GM23248 (cell line): ENCODE results near the gene EOMES. TPM values are rescaled to one million over a fixed set of nuclear protein-coding genes. Genes with fewer than 3 reads are reported as not detected.

Experiments used
- DNase-seq: peaks from one replicate; pipeline ENCODE4 v3.0.0-alpha.2; 2015
- H2AFZ ChIP-seq: fragments of 200-600 bp; sonication (generic); 2 replicates; pipeline ENCODE4 v1.6.1; 2016; ENCODE audit warnings: antibody characterized with exemption
- H3F3A ChIP-seq: fragments of 200-600 bp; sonication (generic); 2 replicates; pipeline ENCODE4 v1.6.1; 2016; ENCODE audit warnings: mild to moderate bottlenecking, antibody characterized with exemption, mixed run types; ENCODE audit not compliant: insufficient read depth
- H3K27ac ChIP-seq: fragments of 200-600 bp; sonication (generic); 2 replicates; pipeline ENCODE4 v1.5.1; 2016; ENCODE audit warnings: mild to moderate bottlenecking
- H3K27me3 ChIP-seq: fragments of 200-600 bp; sonication (generic); replicated peaks from 2 replicates; pipeline ENCODE4 v1.6.1; 2016; ENCODE audit warnings: mild to moderate bottlenecking; ENCODE audit not compliant: insufficient read depth
- H3K36me3 ChIP-seq: fragments of 200-600 bp; sonication (generic); 2 replicates; pipeline ENCODE4 v1.6.1; 2016; ENCODE audit warnings: low read depth, mild to moderate bottlenecking
- H3K4me1 ChIP-seq: fragments of 200-600 bp; sonication (generic); 2 replicates; pipeline ENCODE4 v1.6.1; 2016; ENCODE audit warnings: mild to moderate bottlenecking; ENCODE audit not compliant: insufficient read depth
- H3K4me2 ChIP-seq: fragments of 200-600 bp; sonication (generic); one replicate; pipeline ENCODE4 v1.6.1; 2016; ENCODE audit warnings: mild to moderate bottlenecking; ENCODE audit not compliant: unreplicated experiment
- H3K4me3 ChIP-seq: fragments of 200-600 bp; sonication (generic); 2 replicates; pipeline ENCODE4 v1.5.1; 2016; ENCODE audit warnings: mild to moderate bottlenecking
- H3K79me2 ChIP-seq: fragments of 200-600 bp; sonication (generic); 2 replicates; pipeline ENCODE4 v1.6.1; 2016; ENCODE audit warnings: mild to moderate bottlenecking; ENCODE audit not compliant: insufficient read depth
- H3K9ac ChIP-seq: fragments of 200-600 bp; sonication (generic); 2 replicates; pipeline ENCODE4 v1.6.1; 2016; ENCODE audit warnings: mild to moderate bottlenecking
- H3K9me2 ChIP-seq: fragments of 200-600 bp; sonication (generic); 2 replicates; pipeline ENCODE4 v1.6.1; 2016; ENCODE audit warnings: mixed run types, mild to moderate bottlenecking, moderate library complexity; ENCODE audit not compliant: insufficient read depth
- H3K9me3 ChIP-seq: fragments of 200-600 bp; sonication (generic); one replicate; pipeline ENCODE4 v1.6.1; 2017; ENCODE audit warnings: low read depth
- H4K20me1 ChIP-seq: fragments of 200-600 bp; sonication (generic); 2 replicates; pipeline ENCODE4 v1.6.0; 2016; ENCODE audit not compliant: insufficient read depth
- EZH2 ChIP-seq: fragments of 200-600 bp; sonication (generic); IDR thresholded peaks from 2 replicates; pipeline ENCODE4 v1.6.1; 2018; ENCODE audit warnings: antibody characterized with exemption, mild to moderate bottlenecking; ENCODE audit not compliant: insufficient read depth, poor library complexity, severe bottlenecking
- EZH2phosphoT487 ChIP-seq: fragments of 200-600 bp; sonication (generic); IDR thresholded peaks from 2 replicates; pipeline ENCODE4 v1.6.1; 2018; ENCODE audit warnings: antibody characterized with exemption, moderate library complexity, mild to moderate bottlenecking, low read depth; ENCODE audit not compliant: insufficient read depth
- WGBS, 2 experiments: methylation state at CpG; one replicate each; pipeline ENCODE4 v1.1.6; 2015 to 2017; ENCODE audit warnings: low lambda C conversion rate in 2 of 2, low coverage in 1 of 2; ENCODE audit errors: missing lambda C conversion rate in 2 of 2; 5-methylcytosine and 5-hydroxymethylcytosine counted together
- in situ Hi-C: fragments of 300-500 bp; cut with MboI; formaldehyde crosslinking; loops from 2 replicates; pipeline ENCODE4 v1.15.0; 2020
- polyA plus RNA-seq: library from polyadenylated mRNA; unstranded; fragments of >200 nt; fragmentation: Nextera tagmentation; extraction: Ambion mirVana; gene quantifications from 2 replicates; pipeline ENCODE4 v1.2.1, GENCODE V29; 2016
- total RNA-seq: library from RNA; depleted of rRNA; stranded (reverse); fragments of >200 nt; shearing (Covaris generic); gene quantifications from 2 replicates; pipeline ENCODE4 v1.2.3, GENCODE V29; 2014

The EOMES gene
- total and polyA plus RNA-seq, 2 experiments from 2014 or later: 0.11 TPM; not detected in 1

DNA sequence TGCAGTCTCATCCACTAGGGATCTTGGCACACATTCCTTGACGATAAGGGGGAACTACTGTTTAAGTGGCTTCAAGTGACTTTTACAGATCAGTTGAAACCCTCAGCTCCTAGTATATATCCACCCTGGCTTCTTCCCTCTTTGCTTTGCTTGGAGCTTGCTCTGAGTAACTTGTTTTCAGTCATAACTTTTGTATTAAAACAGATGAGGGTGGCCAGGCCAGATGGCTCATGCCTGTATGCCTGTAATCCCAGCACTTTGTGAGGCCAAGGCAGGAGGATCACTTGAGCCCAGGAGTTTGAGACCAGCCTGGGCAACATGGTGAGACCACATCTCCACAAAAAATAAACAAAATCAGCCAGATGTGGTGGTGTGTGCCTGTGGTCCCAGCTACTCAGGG is 42.4 kb downstream of the EOMES start:
- H3F3A ChIP-seq: peaks cover 40% of the 10 kb centered on the region
- no peaks in the 10 kb centered on the region for H3K79me2 ChIP-seq
- 17 to 39% methylated on average over 1 of the region's 1 CpG for WGBS, 2 experiments
- H3K4me1 ChIP-seq: peaks cover 52% of the 10 kb centered on the region
- no peak overlapping the region for H3K4me3 ChIP-seq
- no peaks in the 10 kb centered on the region for H4K20me1 ChIP-seq
- in situ Hi-C loops: loop anchor here (25.0 kb wide), 2 partner anchors 367 to 542 kb away; no protein-coding TSS in a partner anchor
- peak overlapping the region; percentile 28; the same call in 1 of the 2 replicates for H2AFZ ChIP-seq
- H3K9me2 ChIP-seq: no peaks in the 10 kb centered on the region
- DNase-seq: peak; percentile 50
- H3K9ac ChIP-seq: 0 out of 2 replicates have a peak overlapping the region, but pooled peaks have one; percentile 6
- TF ChIP-seq EZH2phosphoT487 (no peak), EZH2 (no peak)
- no peaks in the 10 kb centered on the region for H3K36me3 ChIP-seq
- no peaks in the 10 kb centered on the region for H3K27me3 ChIP-seq
- H3K9me3 ChIP-seq: no peaks in the 10 kb centered on the region
- H3K27ac ChIP-seq: peak overlapping the region; percentile 10; the same call in 1 of the 2 replicates
- no peak overlapping the region for H3K4me2 ChIP-seq

DNA sequence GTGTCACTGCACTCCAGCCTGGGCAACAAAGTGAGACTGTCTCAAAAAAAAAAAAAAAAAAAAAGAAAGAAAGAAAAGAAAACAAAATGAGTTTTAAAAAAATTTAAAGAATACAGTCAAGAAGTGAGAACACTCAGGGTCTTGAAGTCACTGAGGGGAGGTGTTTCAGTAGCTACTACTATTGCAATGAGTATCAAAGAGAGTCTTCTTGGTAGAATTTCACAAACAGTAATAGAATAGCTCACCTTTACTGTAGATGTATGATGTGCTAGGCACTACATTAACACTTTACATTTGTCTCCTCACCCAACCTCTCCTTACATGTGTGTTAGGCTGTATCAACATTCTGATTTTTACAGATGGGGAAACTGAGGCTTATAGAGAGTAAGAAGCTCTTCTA is 43.9 kb downstream of the EOMES start:
- Histone ChIP-seq H3F3A (peaks cover 40% of the 10 kb centered on the region), H3K27me3 (no peaks in the 10 kb centered on the region), H3K79me2 (no peaks in the 10 kb centered on the region), H2AFZ (no peak overlapping the region), H3K4me2 (peak overlapping the region; percentile 51), H3K9me3 (no peaks in the 10 kb centered on the region), H3K27ac (peak overlapping the region; percentile 97), H4K20me1 (no peaks in the 10 kb centered on the region), H3K9me2 (no peaks in the 10 kb centered on the region; the same call in 1 of the 2 replicates), H3K4me3 (no peak overlapping the region), H3K4me1 (peaks cover 52% of the 10 kb centered on the region), H3K36me3 (no peaks in the 10 kb centered on the region), H3K9ac (peak overlapping the region; percentile 77)
- DNase-seq: no peak
- TF ChIP-seq EZH2: no peak
- no peak for TF ChIP-seq EZH2phosphoT487
- in situ Hi-C loops: loop anchor here (25.0 kb wide), 2 partner anchors 366 to 541 kb away; no protein-coding TSS in a partner anchor

DNA sequence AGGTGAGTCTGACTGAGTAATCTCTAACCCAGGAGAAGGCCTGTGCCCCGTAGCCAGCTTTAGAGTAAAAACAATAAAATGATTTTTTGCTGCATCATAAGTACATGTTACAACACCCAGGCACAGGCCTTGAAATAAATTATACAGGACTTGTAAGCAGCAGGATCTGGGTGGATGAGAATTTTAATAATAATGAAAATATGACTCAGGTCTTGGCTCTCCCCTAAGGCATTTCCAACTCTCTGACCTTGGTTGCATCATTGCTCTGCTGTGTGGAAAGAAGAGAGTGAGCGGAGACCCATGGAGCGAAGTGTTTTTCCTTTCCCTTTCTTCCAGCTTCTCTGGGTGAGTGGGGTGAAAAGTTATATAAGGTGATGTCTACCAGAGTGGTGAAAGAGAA is 44.6 kb downstream of the EOMES start:
- peak overlapping the region; percentile 77 for H3K9ac ChIP-seq
- H3F3A ChIP-seq: peaks cover 40% of the 10 kb centered on the region
- in situ Hi-C loops: loop anchor here (25.0 kb wide), 2 partner anchors 365 to 540 kb away; no protein-coding TSS in a partner anchor
- peak overlapping the region; percentile 97 for H3K27ac ChIP-seq
- no peaks in the 10 kb centered on the region for H4K20me1 ChIP-seq
- peak overlapping the region; percentile 35 for H3K4me3 ChIP-seq
- H3K36me3 ChIP-seq: no peaks in the 10 kb centered on the region
- H3K4me1 ChIP-seq: peaks cover 52% of the 10 kb centered on the region
- no peaks in the 10 kb centered on the region for H3K27me3 ChIP-seq
- no peaks in the 10 kb centered on the region for H3K9me3 ChIP-seq
- WGBS, 2 experiments: 0 to 2% methylated on average over 3 of the region's 3 CpGs
- TF ChIP-seq EZH2phosphoT487 (no peak), EZH2 (no peak)
- H2AFZ ChIP-seq: peak overlapping the region; percentile 55
- no peaks in the 10 kb centered on the region; the same call in 1 of the 2 replicates for H3K9me2 ChIP-seq
- H3K79me2 ChIP-seq: no peaks in the 10 kb centered on the region
- peak; percentile 97 for DNase-seq
- peak overlapping the region; percentile 51 for H3K4me2 ChIP-seq

DNA sequence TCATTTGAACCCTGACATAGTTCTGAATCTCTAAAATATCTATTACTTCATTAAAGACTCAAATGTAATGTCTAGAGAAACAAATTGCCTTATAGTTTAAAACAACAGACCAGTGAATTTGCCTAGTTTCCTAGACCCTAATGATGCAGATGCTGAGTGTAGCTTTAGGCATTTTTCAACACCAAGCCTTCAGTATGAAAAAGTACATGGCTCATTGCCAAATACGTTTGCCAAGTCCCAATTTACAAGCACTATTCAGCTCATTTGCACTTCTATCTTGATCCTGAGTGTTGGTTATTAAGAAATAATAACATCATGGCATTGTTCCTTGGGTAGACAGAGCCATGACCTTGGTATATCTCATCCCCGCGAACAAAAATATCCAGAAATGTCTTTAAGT is 46.8 kb downstream of the EOMES start:
- H3K4me1 ChIP-seq: peaks cover 40% of the 10 kb centered on the region
- no peaks in the 10 kb centered on the region for H3K36me3 ChIP-seq
- no peak overlapping the region for H2AFZ ChIP-seq
- no peak overlapping the region for H3K4me3 ChIP-seq
- WGBS, 2 experiments: 66 to 68% methylated on average over 3 of the region's 3 CpGs
- no peaks in the 10 kb centered on the region for H3K9me3 ChIP-seq
- peaks cover 40% of the 10 kb centered on the region for H3F3A ChIP-seq
- H3K79me2 ChIP-seq: no peaks in the 10 kb centered on the region
- H3K4me2 ChIP-seq: peak overlapping the region; percentile 2
- in situ Hi-C loops: loop anchor here (25.0 kb wide), 2 partner anchors 363 to 538 kb away; no protein-coding TSS in a partner anchor
- H4K20me1 ChIP-seq: no peaks in the 10 kb centered on the region
- peak overlapping the region; percentile 97; the same call in 1 of the 2 replicates for H3K27ac ChIP-seq
- no peaks in the 10 kb centered on the region for H3K27me3 ChIP-seq
- no peak overlapping the region for H3K9ac ChIP-seq
- DNase-seq: peak; percentile 58
- no peaks in the 10 kb centered on the region; the same call in 1 of the 2 replicates for H3K9me2 ChIP-seq
- TF ChIP-seq EZH2phosphoT487: no peak
- no peak for TF ChIP-seq EZH2
